ENCODE results near the gene AMH. TPM values are rescaled to one million over a fixed set of nuclear protein-coding genes. Genes with fewer than 3 reads are reported as not detected.

The AMH gene
- total RNA-seq, 1 experiment from 2014 or later = 42.8 TPM

GRCh38 chr19:2289714-2290435, 40.8 kb downstream of the AMH start:
- TF ChIP-seq SIN3A (IDR thresholded peaks at IDR 0.05; ENCODE audit: low read depth) = no peak
- TF ChIP-seq TCF7L2 (IDR thresholded peaks at IDR 0.05; ENCODE audit: borderline replicate concordance, extremely low read depth, insufficient read depth, insufficient read length) = no peak
- no peak for TF ChIP-seq CBX3 (IDR thresholded peaks at IDR 0.05; ENCODE audit: low read depth)
- TF ChIP-seq EZH2phosphoT487 (IDR thresholded peaks at IDR 0.05; ENCODE audit: borderline replicate concordance) = no peak
- no peak for TF ChIP-seq POLR2AphosphoS5 (IDR thresholded peaks at IDR 0.05; ENCODE audit: low read depth, low read length)
- TF ChIP-seq CTCF (IDR thresholded peaks at IDR 0.05 in 2 of 3, conservative IDR thresholded peaks at IDR 0.05 in 1 of 3; ENCODE audit: borderline replicate concordance in 1 of 3, insufficient read depth in 1 of 3, low read depth in 2 of 3, low read length in 2 of 3) = no peak
- TF ChIP-seq CEBPB (IDR thresholded peaks at IDR 0.05; ENCODE audit: low read depth) = no peak
- TF ChIP-seq EGR1 (IDR thresholded peaks at IDR 0.05; ENCODE audit: low read depth) = no peak
- TF ChIP-seq REST (IDR thresholded peaks at IDR 0.05; ENCODE audit: low read depth) = no peak
- no peak for TF ChIP-seq POLR2A (IDR thresholded peaks at IDR 0.05; ENCODE audit: borderline replicate concordance, extremely low read depth, insufficient read depth, insufficient read length)
- no peak for TF ChIP-seq EZH2 (IDR thresholded peaks at IDR 0.05)
- no peak for TF ChIP-seq YY1 (IDR thresholded peaks at IDR 0.05; ENCODE audit: extremely low read depth, insufficient replicate concordance, low read depth, low read length)
- no peak for TF ChIP-seq ELF1 (IDR thresholded peaks at IDR 0.05; ENCODE audit: borderline replicate concordance, low read depth)
- no peak for TF ChIP-seq ZBTB33 (IDR thresholded peaks at IDR 0.05; ENCODE audit: extremely low read depth, insufficient replicate concordance, low read length)
- no peak for TF ChIP-seq FOSL1 (IDR thresholded peaks at IDR 0.05; ENCODE audit: low read depth)
- no peak for TF ChIP-seq SP1 (IDR thresholded peaks at IDR 0.05; ENCODE audit: low read depth)
- TF ChIP-seq ZFX (IDR thresholded peaks at IDR 0.05) = no peak
- TF ChIP-seq MAX (IDR thresholded peaks at IDR 0.05) = no peak
- no peak for TF ChIP-seq ATF3 (IDR thresholded peaks at IDR 0.05)
- Histone ChIP-seq H3K9me3 (ENCODE audit: control insufficient read depth in 1 of 2, insufficient read depth in 1 of 2, low read depth in 1 of 2, low read length in 2 of 2) (no peaks in the 10 kb centered on the region), H3K79me2 (ENCODE audit: insufficient read depth, low read length) (no peaks in the 10 kb centered on the region), H3K27ac (ENCODE audit: low read depth, low read length) (no peak overlapping the region), H3K4me1 (ENCODE audit: control insufficient read depth in 1 of 2, insufficient read depth in 2 of 2, low read length in 2 of 2) (no peaks in the 10 kb centered on the region), H3K4me3 (replicated peaks in 1 of 2; ENCODE audit: low read depth in 1 of 2, low read length in 2 of 2) (no peak overlapping the region), H4K20me1 (ENCODE audit: insufficient read depth) (no peaks in the 10 kb centered on the region), H3K9me2 (ENCODE audit: insufficient read depth) (no peaks in the 10 kb centered on the region), H3K9ac (ENCODE audit: low read length) (no peak overlapping the region), H3K4me2 (ENCODE audit: low read length) (no peak overlapping the region), H3K27me3 (ENCODE audit: insufficient read depth, low read length) (no peaks in the 10 kb centered on the region), H3K36me3 (ENCODE audit: control insufficient read depth in 1 of 2, insufficient read depth in 2 of 2, low read length in 2 of 2) (no peaks in the 10 kb centered on the region), H2AFZ (ENCODE audit: low read depth, low read length, poor library complexity, severe bottlenecking) (no peak overlapping the region)
- ATAC-seq (no peak), DNase-seq (ENCODE audit: low read depth, low spot score) (no peak)
- intact Hi-C loops (cut with micrococcal nuclease) = no loop called here
- ChIA-PET CTCF (no interaction called here), POLR2A (no interaction called here), RAD21 (ENCODE audit: low non-redundant PET in 1 of 2, low total read pairs in 2 of 2, uncharacterized antibody in 2 of 2, unreplicated experiment in 2 of 2) (no interaction called here)
- no TSS peak for BruUV-seq (replicated peaks)

Data from HCT116 (cell line).